CD4-positive, alpha-beta memory T cell (primary cell): Measurements from ENCODE around the gene SEZ6L. TPM values are rescaled to one million over a fixed set of nuclear protein-coding genes. Genes with fewer than 3 reads are reported as not detected.
A peak's percentile ranks its signal among the peaks of the same experiment; 100 is the strongest.

Source experiments
- CTCF ChIA-PET: fragments of 350-600 bp; sonication (Branson Sonifier 250); formaldehyde crosslinking; loops from one replicate; lab custom pipeline; 2021; ENCODE audit warnings: inconsistent platforms; ENCODE audit not compliant: partially characterized antibody; lab: Charles Lee
- POLR2A ChIA-PET: fragments of 350-600 bp; sonication (Branson Sonifier 250); formaldehyde crosslinking; loops from one replicate; lab custom pipeline; 2021; ENCODE audit not compliant: partially characterized antibody; lab: Charles Lee
- DNase-seq, 5 donors: peaks; one replicate each; pipeline versions ENCODE4 v3.0.0 to v3.0.0-alpha.2; 2020 to 2022; ENCODE audit warnings: mixed read lengths in 1 of 5
- H3K27ac ChIP-seq: one replicate; pipeline ENCODE4 v1.7.0; 2013; ENCODE audit warnings: low read depth, low read length
- H3K27me3 ChIP-seq: 2 replicates; pipeline ENCODE4 v1.7.0; 2013; ENCODE audit warnings: mild to moderate bottlenecking, low read length, moderate library complexity; ENCODE audit not compliant: insufficient read depth
- H3K36me3 ChIP-seq: 2 replicates; pipeline ENCODE4 v1.7.0; 2013; ENCODE audit warnings: mild to moderate bottlenecking, low read length, moderate library complexity; ENCODE audit not compliant: insufficient read depth
- H3K4me1 ChIP-seq: 2 replicates; pipeline ENCODE4 v1.7.0; 2013; ENCODE audit warnings: mild to moderate bottlenecking, low read length, moderate library complexity; ENCODE audit not compliant: insufficient read depth
- H3K4me3 ChIP-seq, 2 donors: one replicate each; pipeline ENCODE4 v1.7.0; 2013; ENCODE audit warnings: low read length in 2 of 2, mild to moderate bottlenecking in 1 of 2
- H3K9me3 ChIP-seq, 2 donors: one replicate each; pipeline ENCODE4 v1.7.0; 2013; ENCODE audit warnings: low read length in 2 of 2, control low read depth in 1 of 2; ENCODE audit not compliant: control insufficient read depth in 1 of 2
- H3K27ac Mint-ChIP-seq, 7 donors: one replicate each; pipeline ENCODE4 v1.8.0; 2020 to 2021; ENCODE audit warnings: mixed read lengths in 7 of 7, mild to moderate bottlenecking in 6 of 7, inconsistent platforms in 3 of 7, moderate library complexity in 3 of 7
- H3K27me3 Mint-ChIP-seq, 2 donors: one replicate each; pipeline ENCODE4 v1.8.0; 2020 to 2021; ENCODE audit warnings: mixed read lengths in 2 of 2
- H3K36me3 Mint-ChIP-seq, 2 donors: one replicate each; pipeline ENCODE4 v1.8.0; 2020 to 2021; ENCODE audit warnings: mixed read lengths in 2 of 2, inconsistent platforms in 1 of 2, mild to moderate bottlenecking in 1 of 2
- H3K4me1 Mint-ChIP-seq, 4 donors: one replicate each; pipeline ENCODE4 v1.8.0; 2020 to 2021; ENCODE audit warnings: mixed read lengths in 4 of 4, mild to moderate bottlenecking in 1 of 4
- H3K4me3 Mint-ChIP-seq, 8 donors: one replicate each; pipeline ENCODE4 v1.8.0; 2020 to 2021; ENCODE audit warnings: mixed read lengths in 8 of 8, mild to moderate bottlenecking in 7 of 8, moderate library complexity in 6 of 8, inconsistent platforms in 3 of 8
- H3K9me3 Mint-ChIP-seq, 8 donors: one replicate each; pipeline ENCODE4 v1.8.0; 2020 to 2021; ENCODE audit warnings: mixed read lengths in 8 of 8, mild to moderate bottlenecking in 5 of 8, inconsistent platforms in 3 of 8, moderate library complexity in 1 of 8
- intact Hi-C: fragments of 100-400 bp; cut with micrococcal nuclease; formaldehyde crosslinking; loops from one replicate; pipeline ENCODE4 v1.15.1; 2023
- polyA plus RNA-seq, 2 donors: library from polyadenylated mRNA; unstranded; fragments of 300-500 nt; fragmentation: Illumina TruSeq; gene quantifications; one replicate each; pipeline ENCODE4 v1.2.3, GENCODE V29; 2021
- total RNA-seq, 2 experiments: library from RNA; stranded (reverse); gene quantifications; one replicate each; pipeline ENCODE4 v1.2.3, GENCODE V29; 2021

Gene SEZ6L
- total and polyA plus RNA-seq, 4 experiments from 2014 or later = not detected

- no peak for DNase-seq
- Mint-ChIP-seq H3K9me3 (peaks cover 3 to 14% (median 5%) of the 10 kb centered on the region in 8 donors), H3K4me1 (no peaks in the 10 kb centered on the region), H3K27me3 (peaks cover 18 to 25% of the 10 kb centered on the region in 2 donors), H3K27ac (no peak overlapping the region), H3K36me3 (no peaks in the 10 kb centered on the region), H3K4me3 (no peak overlapping the region)
- intact Hi-C loops = no loop called here
- H3K27ac ChIP-seq = no peak overlapping the region
- H3K4me1 ChIP-seq = no peaks in the 10 kb centered on the region
- no peaks in the 10 kb centered on the region for H3K36me3 ChIP-seq
- POLR2A ChIA-PET = no interaction called here
- H3K4me3 ChIP-seq = no peak overlapping the region
- CTCF ChIA-PET = interaction anchor here (1.3 to 1.8 kb wide), 3 partner anchors 13 to 21 kb away, joined by 3 to 8 read pairs (median 5); no protein-coding TSS in a partner anchor
- H3K9me3 ChIP-seq = no peaks in the 10 kb centered on the region
- no peaks in the 10 kb centered on the region for H3K27me3 ChIP-seq
Observed at GRCh38 chr22:26345496-26345895, 176.2 kb downstream of the SEZ6L start.

- Mint-ChIP-seq H3K4me3 (no peak overlapping the region), H3K36me3 (no peaks in the 10 kb centered on the region), H3K27me3 (peaks cover 12 to 22% of the 10 kb centered on the region in 2 donors), H3K4me1 (no peaks in the 10 kb centered on the region), H3K9me3 (peaks cover 3 to 14% (median 5%) of the 10 kb centered on the region in 8 donors), H3K27ac (no peak overlapping the region)
- no peak overlapping the region for H3K27ac ChIP-seq
- DNase-seq = no peak
- no peaks in the 10 kb centered on the region for H3K27me3 ChIP-seq
- no peaks in the 10 kb centered on the region for H3K4me1 ChIP-seq
- no peak overlapping the region for H3K4me3 ChIP-seq
- intact Hi-C loops = no loop called here
- ChIA-PET POLR2A (no interaction called here), CTCF (interaction anchor here (0.8 to 1.8 kb wide), 2 partner anchors 16 to 18 kb away, joined by 3 to 4 read pairs; no protein-coding TSS in a partner anchor)
- H3K9me3 ChIP-seq = no peaks in the 10 kb centered on the region
- H3K36me3 ChIP-seq = no peaks in the 10 kb centered on the region
Observed at GRCh38 chr22:26348810-26349526, 179.7 kb downstream of the SEZ6L start.

GRCh38 chr22:26354707-26355106 lies 185.4 kb downstream of the SEZ6L start:
- Mint-ChIP-seq H3K9me3 (no peaks in the 10 kb centered on the region), H3K27ac (no peak overlapping the region), H3K4me1 (no peaks in the 10 kb centered on the region), H3K27me3 (peaks cover 5 to 24% of the 10 kb centered on the region in 2 donors), H3K36me3 (no peaks in the 10 kb centered on the region), H3K4me3 (no peak overlapping the region)
- intact Hi-C loops = no loop called here
- H3K9me3 ChIP-seq = no peaks in the 10 kb centered on the region
- CTCF ChIA-PET = interaction anchor here (1.4 to 5.8 kb wide), 2 partner anchors 9 to 12 kb away, joined by 4 to 34 read pairs; no protein-coding TSS in a partner anchor
- no peak for DNase-seq
- no peak overlapping the region for H3K27ac ChIP-seq
- H3K36me3 ChIP-seq = no peaks in the 10 kb centered on the region
- H3K4me3 ChIP-seq = no peak overlapping the region
- no peaks in the 10 kb centered on the region for H3K4me1 ChIP-seq
- no peaks in the 10 kb centered on the region for H3K27me3 ChIP-seq
- POLR2A ChIA-PET = no interaction called here

DNA sequence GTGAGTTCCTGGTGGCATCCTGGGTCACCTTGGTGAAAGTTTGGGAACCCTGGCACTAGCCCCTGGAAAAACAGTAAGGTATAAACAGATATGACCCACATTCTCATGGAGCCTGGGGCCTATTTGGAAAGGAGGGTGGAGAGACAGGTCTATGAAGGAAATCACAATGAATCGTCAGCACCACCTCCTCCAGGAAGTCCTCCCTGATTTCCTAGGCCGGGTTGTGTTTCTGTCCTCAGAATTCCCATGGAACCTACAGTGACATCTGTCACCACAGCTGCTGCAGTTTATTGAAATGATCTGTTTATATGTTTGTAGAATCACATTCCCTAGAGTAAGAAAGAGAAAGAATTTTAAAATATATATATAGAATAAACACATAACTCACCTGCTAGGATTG lies 188.0 kb downstream of the SEZ6L start:
- no peaks in the 10 kb centered on the region for H3K36me3 Mint-ChIP-seq
- no peaks in the 10 kb centered on the region for H3K9me3 Mint-ChIP-seq
- CTCF ChIA-PET = interaction anchor here (5.8 kb wide), 1 partner anchor 10 kb away, joined by 34 read pairs; no protein-coding TSS in a partner anchor
- H3K27me3 ChIP-seq = peaks cover 4% of the 10 kb centered on the region
- H3K4me3 ChIP-seq = no peak overlapping the region
- no peak overlapping the region for H3K27ac ChIP-seq
- H3K27me3 Mint-ChIP-seq = peaks cover 8 to 26% of the 10 kb centered on the region in 2 donors
- peaks cover 4 to 6% (median 5%) of the 10 kb centered on the region in 4 donors for H3K4me1 Mint-ChIP-seq
- peaks cover 4% of the 10 kb centered on the region for H3K4me1 ChIP-seq
- no peak overlapping the region for H3K27ac Mint-ChIP-seq
- H3K36me3 ChIP-seq = no peaks in the 10 kb centered on the region
- no peak overlapping the region for H3K4me3 Mint-ChIP-seq
- intact Hi-C loops = no loop called here
- no peaks in the 10 kb centered on the region for H3K9me3 ChIP-seq
- POLR2A ChIA-PET = no interaction called here
- no peak for DNase-seq

DNA sequence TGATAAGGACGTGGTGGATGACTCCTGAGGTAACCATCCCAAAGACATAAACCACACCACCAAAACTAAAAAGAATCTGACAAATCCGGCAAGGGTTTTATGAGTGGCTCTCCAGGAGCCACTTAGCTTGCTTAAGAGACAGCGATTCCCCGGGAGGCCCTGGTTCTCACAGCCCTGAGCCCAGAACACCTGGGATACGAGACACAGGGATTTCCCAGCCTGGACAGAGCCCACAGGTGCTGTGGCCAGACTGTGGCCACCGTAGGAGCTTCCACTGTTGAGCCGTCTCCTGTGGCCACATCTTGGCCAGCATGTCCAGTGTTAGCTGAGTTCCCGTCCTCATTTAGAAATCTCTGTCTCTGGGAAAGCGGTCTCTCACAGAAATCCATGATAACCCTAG lies 188.6 kb downstream of the SEZ6L start:
- H3K9me3 ChIP-seq = no peaks in the 10 kb centered on the region
- no peak overlapping the region for H3K4me3 ChIP-seq
- no peak for DNase-seq
- CTCF ChIA-PET = interaction anchor here (1.6 to 5.8 kb wide), 2 partner anchors 9 to 12 kb away, joined by 5 to 34 read pairs; no protein-coding TSS in a partner anchor
- intact Hi-C loops = no loop called here
- POLR2A ChIA-PET = no interaction called here
- H3K4me1 ChIP-seq = peaks cover 4% of the 10 kb centered on the region
- H3K27ac ChIP-seq = no peak overlapping the region
- peaks cover 9% of the 10 kb centered on the region for H3K27me3 ChIP-seq
- Mint-ChIP-seq H3K9me3 (no peaks in the 10 kb centered on the region), H3K36me3 (no peaks in the 10 kb centered on the region), H3K27ac (no peak overlapping the region), H3K4me3 (no peak overlapping the region), H3K4me1 (peaks cover 4 to 6% (median 5%) of the 10 kb centered on the region in 4 donors), H3K27me3 (peaks cover 8 to 30% of the 10 kb centered on the region in 2 donors)
- no peaks in the 10 kb centered on the region for H3K36me3 ChIP-seq

GRCh38 chr22:26359156-26359555 lies 189.9 kb downstream of the SEZ6L start:
- POLR2A ChIA-PET = no interaction called here
- H3K27ac Mint-ChIP-seq = no peak overlapping the region
- no peaks in the 10 kb centered on the region for H3K9me3 Mint-ChIP-seq

DNA sequence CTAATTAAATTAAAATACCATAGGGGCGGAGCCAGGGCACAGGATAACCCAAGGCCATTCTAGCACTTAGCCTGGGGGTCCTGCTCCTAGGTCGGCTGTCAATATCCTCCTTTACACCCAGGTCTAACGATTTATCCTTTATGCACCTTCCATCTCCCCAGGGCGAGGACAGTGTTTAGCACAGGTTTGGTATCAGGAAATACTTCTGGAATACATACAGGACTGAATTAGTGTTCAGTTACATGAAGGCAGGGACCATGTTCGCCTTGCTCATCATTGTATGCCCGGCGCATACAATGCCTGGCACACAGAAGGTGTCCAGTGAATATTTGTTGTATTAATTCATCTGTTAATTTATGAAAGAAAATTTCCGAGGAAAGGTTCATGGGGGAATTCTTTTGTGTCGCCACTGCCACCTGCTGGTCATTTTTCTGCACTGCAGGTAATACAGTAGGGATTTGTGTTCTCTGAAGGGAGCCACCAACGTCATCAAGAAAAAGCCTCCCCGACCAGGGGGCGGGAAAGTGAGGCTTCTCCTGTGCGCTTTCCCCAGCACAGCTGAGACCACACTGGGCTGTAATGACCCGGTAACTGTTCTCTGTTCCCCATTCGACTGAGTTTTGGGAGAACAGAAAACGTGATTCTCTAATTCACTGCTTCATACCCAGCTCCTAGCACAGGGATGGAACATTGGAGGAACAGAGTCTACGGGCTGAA lies 191.1 kb downstream of the SEZ6L start:
- CTCF ChIA-PET = interaction anchor here (0.8 to 2.0 kb wide), 7 partner anchors 8 to 281 kb away, joined by 3 to 5 read pairs (median 3); no protein-coding TSS in a partner anchor
- no peaks in the 10 kb centered on the region for H3K9me3 ChIP-seq
- peaks cover 4 to 6% (median 5%) of the 10 kb centered on the region in 4 donors for H3K4me1 Mint-ChIP-seq
- peaks cover 4% of the 10 kb centered on the region for H3K4me1 ChIP-seq
- no peak overlapping the region for H3K27ac ChIP-seq
- H3K4me3 Mint-ChIP-seq = peak overlapping the region in 1 of 8 donors; percentile 41
- H3K27me3 Mint-ChIP-seq = peaks cover 6 to 19% of the 10 kb centered on the region in 2 donors
- intact Hi-C loops = loop anchor here (2.0 kb wide), 1 partner anchor 898 kb away; no protein-coding TSS in a partner anchor
- peaks cover 11% of the 10 kb centered on the region for H3K27me3 ChIP-seq
- peak; percentile 51 to 62 (median 52) for DNase-seq
- H3K9me3 Mint-ChIP-seq = no peaks in the 10 kb centered on the region
- no peaks in the 10 kb centered on the region for H3K36me3 ChIP-seq
- no peak overlapping the region for H3K4me3 ChIP-seq
- H3K36me3 Mint-ChIP-seq = no peaks in the 10 kb centered on the region
- POLR2A ChIA-PET = interaction anchor here (0.5 kb wide), 1 partner anchor 231 kb away, joined by 4 read pairs; no protein-coding TSS in a partner anchor
- H3K27ac Mint-ChIP-seq = no peak overlapping the region

More at GRCh38 chr22:26359156-26359555, 189.9 kb downstream of the SEZ6L start:
- Histone ChIP-seq H3K27me3 (peaks cover 11% of the 10 kb centered on the region), H3K4me1 (peaks cover 4% of the 10 kb centered on the region), H3K9me3 (no peaks in the 10 kb centered on the region), H3K4me3 (no peak overlapping the region), H3K27ac (no peak overlapping the region), H3K36me3 (no peaks in the 10 kb centered on the region)
- H3K27me3 Mint-ChIP-seq = peaks cover 8 to 24% of the 10 kb centered on the region in 2 donors
- CTCF ChIA-PET = interaction anchor here (1.3 to 5.8 kb wide), 3 partner anchors 8 to 102 kb away, joined by 3 to 34 read pairs (median 5); no protein-coding TSS in a partner anchor
- H3K4me1 Mint-ChIP-seq = peaks cover 4 to 6% (median 5%) of the 10 kb centered on the region in 4 donors
- intact Hi-C loops = no loop called here
- DNase-seq = no peak
- no peaks in the 10 kb centered on the region for H3K36me3 Mint-ChIP-seq
- no peak overlapping the region for H3K4me3 Mint-ChIP-seq
